NCI-H446 treated with DMSO at 0.1 percent for 48 hours (cell line): Measurements from ENCODE around the gene CXorf58.

Experiments
- DNase-seq: peaks from one replicate; lab custom pipeline; 2025; lab: John Stamatoyannopoulos, UW

Gene CXorf58

GRCh38 chrX:23901060-23901459 is 6.7 kb upstream of the CXorf58 start:
- DNase-seq, result no peak

DNA sequence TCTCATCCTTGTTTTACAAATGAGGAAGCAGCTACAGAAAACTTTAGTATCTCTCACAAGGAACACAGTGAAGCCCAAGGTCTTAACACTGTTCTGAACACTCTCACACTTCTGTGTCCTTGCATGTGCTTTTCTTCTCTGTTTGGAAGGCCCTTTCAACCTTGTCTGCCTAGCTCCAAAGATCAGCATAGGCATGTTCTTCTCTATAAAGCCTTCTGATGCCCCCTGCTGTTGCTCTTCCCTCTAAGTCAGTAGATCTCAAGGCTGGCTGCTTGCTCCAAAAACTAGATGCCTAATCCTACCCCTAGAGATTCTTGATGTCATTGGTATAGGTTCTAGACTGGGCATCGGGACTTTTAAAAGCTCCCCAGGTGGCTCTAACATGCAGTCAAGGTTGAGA is 6.0 kb upstream of the CXorf58 start:
- DNase-seq, result no peak

GRCh38 chrX:23902419-23902818 is 5.4 kb upstream of the CXorf58 start:
- no peak for DNase-seq

DNA sequence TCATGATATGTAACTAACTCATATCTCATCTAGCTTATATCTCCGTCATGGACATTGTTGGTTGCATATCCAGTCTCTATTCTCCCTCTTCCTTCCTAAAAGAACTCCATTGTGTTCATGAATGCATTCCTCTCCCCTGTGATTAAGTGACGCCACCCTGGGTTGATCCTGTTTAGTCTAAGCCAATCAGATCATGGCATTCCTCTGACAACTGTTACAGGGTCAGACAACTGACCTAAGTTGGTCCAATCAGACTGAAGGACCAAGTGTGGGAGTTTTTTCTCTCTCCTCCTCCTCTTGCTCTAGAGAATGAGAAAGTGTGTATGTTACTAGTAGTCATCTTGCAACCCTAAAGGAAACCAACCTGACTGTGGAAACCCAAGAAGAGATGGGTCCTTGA is 3.7 kb upstream of the CXorf58 start:
- DNase-seq, result no peak

DNA sequence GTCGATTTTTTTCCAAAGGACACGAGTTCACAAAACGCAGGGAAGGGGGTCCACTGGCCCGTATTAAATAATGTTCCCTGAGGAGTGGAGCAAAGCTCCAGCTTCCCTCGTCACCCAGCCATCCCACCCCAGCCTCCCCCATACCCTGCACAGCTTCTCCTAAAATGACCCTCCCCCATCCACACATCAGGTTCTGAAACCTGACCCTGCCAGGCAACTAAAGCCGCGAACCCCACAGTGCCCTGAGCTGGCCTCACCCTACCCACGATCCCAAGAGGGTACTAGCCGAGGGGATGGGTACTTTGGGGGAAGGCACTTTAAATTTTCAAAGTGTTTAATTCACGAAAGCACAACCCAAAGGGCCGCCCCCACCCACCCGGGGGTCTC is 702 bp upstream of the CXorf58 start:
- no peak for DNase-seq

- no peak for DNase-seq
These were observed 606 bp downstream of the CXorf58 start for GRCh38 chrX:23908219-23909004.

- DNase-seq, result no peak
These were observed 3.5 kb downstream of the CXorf58 start for GRCh38 chrX:23911126-23911835.

GRCh38 chrX:23919148-23919547 is 11.3 kb downstream of the CXorf58 start:
- DNase-seq, result no peak

GRCh38 chrX:23919706-23920320 is 12.0 kb downstream of the CXorf58 start:
- DNase-seq, result no peak

GRCh38 chrX:23926015-23926414 is 18.2 kb downstream of the CXorf58 start:
- DNase-seq, result no peak

DNA sequence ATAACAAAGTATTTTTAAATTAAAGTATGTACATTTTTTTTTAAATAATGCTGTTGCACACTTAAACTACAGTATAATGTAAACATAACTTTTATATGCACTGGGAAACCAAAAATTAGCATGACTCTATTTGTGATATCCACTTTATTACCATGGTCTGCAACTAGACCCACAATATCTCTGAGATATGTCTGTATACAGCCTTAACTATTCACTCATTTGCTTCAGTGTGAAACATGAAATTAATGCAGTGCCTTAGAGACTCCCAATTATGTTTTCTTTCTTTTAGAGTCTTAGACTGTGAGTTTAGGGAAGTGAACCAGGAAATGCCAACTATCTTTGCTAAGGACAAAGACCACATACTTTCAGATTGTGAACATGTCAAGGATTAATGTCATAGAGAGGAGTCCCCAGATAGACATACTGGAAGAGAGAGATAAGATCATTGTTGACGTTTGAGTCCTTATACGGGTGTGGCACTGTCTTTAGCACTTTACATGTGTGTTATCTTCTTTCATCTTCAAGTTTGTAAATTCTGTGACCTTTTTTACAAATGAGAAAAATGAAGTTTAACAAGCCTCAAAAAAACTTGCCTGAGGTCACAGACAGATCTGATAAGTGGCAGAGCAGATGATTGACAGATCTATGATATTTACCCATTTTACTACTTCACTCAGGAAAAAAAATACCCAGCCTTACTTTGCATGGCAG is 23.2 kb downstream of the CXorf58 start:
- no peak for DNase-seq

- no peak for DNase-seq
These were observed 24.2 kb downstream of the CXorf58 start for GRCh38 chrX:23932046-23932445.

- DNase-seq, result no peak
These were observed 27.3 kb downstream of the CXorf58 start for GRCh38 chrX:23935106-23935505.

DNA sequence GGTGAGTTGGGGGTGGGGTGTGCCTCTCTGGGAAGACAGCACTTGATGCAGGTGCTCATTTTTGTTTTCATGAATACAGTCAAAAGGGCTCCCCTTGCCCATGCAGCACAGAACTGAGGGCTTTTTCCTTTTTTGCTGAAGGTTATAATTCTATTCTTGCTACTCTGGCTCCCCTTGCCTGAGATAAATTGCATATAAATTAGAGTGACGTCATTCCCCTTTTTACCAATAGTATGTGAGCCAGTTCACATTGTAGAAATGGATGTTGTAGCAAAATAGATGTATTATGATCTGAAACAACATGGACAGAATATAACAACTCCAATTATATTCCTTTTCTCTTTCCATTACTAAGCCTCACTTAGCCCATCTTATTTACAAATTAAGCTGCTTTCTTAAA is 28.4 kb downstream of the CXorf58 start:
- no peak for DNase-seq

GRCh38 chrX:23937100-23937499 is 29.3 kb downstream of the CXorf58 start:
- no peak for DNase-seq

DNA sequence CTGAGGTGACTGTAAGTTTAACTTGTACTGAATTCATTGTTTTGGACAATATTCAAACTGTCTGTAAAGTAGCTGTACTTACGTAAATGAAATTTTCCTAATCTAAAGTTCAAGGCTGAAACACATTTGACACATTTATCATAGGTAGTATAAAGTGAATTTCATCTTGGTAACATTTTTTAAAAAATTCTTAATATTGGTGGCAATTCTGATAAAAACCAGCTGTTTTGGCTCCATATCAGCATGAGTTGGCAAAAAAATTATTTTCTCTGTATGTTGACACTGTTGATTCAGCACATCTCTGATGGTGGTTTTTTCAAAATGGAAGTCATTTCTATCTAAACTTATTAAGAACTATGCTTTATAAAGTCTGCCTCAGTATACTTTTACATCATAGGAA is 30.9 kb downstream of the CXorf58 start:
- no peak for DNase-seq

- no peak for DNase-seq
These were observed 31.4 kb downstream of the CXorf58 start for GRCh38 chrX:23939203-23939602.

DNA sequence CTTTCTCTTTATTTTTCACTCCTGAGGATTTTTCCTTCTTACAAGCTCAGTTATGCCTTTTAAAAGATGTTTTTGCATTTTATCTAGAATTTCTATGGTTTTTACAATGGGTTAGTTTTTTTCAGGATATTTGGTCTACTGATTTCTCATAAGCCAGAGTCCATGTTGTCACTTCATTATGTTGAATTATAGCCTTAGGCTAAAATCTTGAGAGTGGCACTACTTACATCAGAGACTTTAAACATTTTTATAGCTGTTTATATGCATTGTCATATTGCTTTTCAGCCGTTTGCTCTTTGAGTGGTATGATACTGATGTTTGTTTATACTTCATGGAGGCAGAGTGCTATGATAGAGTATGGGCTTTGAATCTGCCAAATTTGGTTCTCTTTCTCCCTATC is 36.4 kb downstream of the CXorf58 start:
- DNase-seq, result no peak

GRCh38 chrX:23945206-23945605 is 37.4 kb downstream of the CXorf58 start:
- no peak for DNase-seq

DNA sequence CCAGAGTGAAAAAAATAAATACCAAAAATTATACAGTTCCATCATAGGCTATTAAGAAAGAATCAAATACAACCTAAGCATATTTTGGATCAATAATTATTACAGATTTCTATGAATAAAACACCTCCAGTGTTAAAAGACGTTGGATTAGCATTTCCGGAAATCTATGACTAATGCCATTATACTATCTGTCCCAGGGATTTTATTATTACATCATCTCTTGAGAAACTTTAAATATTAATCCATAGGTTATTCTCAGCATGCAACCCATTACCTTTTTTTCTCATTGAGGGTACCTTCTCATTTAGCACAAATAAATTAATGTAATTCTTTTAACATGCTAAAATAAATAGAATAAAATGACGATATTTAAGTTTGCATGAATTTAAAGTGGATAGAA is 44.6 kb downstream of the CXorf58 start:
- no peak for DNase-seq

DNA sequence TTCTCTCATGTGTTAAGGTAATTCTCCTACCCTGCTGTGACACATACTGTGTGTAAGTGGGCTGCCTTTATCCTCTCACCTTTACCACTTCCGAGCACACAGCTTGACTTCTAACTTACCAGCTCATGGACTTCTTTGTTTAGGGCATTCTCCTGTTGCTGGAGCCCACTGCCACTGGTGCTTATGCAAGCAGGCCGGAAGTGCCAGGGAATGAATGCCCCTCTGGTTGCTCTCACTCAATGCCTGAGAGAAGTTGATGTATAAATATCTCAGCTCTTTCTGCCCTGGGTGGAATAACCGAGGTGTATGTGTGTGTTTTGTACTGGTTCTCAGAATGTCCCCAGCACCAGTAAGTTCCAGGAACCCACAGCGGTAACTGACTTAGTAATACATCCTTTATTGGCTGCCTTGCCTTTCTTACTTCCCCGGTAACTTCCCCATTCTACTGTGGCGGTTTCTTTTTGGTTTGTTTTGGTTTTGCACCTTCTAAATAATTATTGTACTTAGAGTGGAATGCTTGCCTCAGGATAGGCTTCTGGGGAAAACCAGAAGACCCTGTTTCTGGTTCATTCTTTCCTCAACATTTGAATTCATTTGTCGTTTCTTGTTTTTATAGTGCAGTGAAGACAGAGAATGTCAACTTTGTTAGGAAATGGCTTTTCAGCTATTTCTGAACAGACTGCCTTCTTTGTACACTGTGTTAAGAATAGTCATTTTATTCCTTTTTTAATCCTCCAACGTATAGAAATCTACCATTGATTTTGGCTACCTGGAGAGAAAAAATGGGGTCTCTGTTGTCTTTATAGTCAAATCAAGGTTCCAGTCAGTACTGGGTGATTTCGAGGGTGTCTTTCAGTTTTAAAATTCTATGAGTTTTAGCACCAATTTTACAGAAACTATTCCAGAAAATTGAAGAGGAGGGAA is 45.4 kb downstream of the CXorf58 start:
- no peak for DNase-seq

GRCh38 chrX:23953908-23954269 is 46.1 kb downstream of the CXorf58 start:
- DNase-seq, result no peak
